ENCODE data around the gene AK4.

DNA sequence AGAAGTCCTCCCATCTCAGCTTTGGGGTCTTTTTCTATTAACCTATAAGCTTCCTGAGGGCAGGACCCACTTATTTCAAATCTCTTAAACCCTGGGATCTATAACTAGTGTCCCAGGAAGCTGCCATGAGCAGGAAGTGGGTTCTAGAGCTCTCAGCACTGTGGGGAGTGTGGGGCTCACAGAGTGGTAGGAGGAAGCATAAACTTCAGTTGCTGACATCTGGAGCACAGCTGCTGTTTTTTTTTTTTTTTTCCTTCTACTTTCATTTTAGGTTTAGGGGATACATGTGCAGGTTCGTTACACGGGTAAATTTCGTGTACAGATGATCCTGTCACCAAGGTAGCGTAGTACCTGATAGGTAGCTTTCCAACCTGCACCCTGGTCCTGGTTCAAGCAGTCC lies 59.3 kb downstream of the AK4 start:
- TF ChIP-seq, protein P1, sequence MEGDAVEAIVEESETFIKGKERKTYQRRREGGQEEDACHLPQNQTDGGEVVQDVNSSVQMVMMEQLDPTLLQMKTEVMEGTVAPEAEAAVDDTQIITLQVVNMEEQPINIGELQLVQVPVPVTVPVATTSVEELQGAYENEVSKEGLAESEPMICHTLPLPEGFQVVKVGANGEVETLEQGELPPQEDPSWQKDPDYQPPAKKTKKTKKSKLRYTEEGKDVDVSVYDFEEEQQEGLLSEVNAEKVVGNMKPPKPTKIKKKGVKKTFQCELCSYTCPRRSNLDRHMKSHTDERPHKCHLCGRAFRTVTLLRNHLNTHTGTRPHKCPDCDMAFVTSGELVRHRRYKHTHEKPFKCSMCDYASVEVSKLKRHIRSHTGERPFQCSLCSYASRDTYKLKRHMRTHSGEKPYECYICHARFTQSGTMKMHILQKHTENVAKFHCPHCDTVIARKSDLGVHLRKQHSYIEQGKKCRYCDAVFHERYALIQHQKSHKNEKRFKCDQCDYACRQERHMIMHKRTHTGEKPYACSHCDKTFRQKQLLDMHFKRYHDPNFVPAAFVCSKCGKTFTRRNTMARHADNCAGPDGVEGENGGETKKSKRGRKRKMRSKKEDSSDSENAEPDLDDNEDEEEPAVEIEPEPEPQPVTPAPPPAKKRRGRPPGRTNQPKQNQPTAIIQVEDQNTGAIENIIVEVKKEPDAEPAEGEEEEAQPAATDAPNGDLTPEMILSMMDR (IDR thresholded peaks at IDR 0.05; ENCODE audit: low read depth, low read length, poor library complexity, severe bottlenecking): no peak
- no peak for TF ChIP-seq EZH2phosphoT487 (IDR thresholded peaks at IDR 0.05; ENCODE audit: borderline replicate concordance, low read length)

Measured in DOHH2 (cell line).